Measurements from ENCODE around the gene ADCY7. TPM values are rescaled to one million over a fixed set of nuclear protein-coding genes. Genes with fewer than 3 reads are reported as not detected.
A peak's percentile ranks its signal among the peaks of the same experiment; 100 is the strongest.

The ADCY7 gene
- total and polyA plus RNA-seq, 10 donors: 9.8 to 158 (median 99.2) TPM

DNA sequence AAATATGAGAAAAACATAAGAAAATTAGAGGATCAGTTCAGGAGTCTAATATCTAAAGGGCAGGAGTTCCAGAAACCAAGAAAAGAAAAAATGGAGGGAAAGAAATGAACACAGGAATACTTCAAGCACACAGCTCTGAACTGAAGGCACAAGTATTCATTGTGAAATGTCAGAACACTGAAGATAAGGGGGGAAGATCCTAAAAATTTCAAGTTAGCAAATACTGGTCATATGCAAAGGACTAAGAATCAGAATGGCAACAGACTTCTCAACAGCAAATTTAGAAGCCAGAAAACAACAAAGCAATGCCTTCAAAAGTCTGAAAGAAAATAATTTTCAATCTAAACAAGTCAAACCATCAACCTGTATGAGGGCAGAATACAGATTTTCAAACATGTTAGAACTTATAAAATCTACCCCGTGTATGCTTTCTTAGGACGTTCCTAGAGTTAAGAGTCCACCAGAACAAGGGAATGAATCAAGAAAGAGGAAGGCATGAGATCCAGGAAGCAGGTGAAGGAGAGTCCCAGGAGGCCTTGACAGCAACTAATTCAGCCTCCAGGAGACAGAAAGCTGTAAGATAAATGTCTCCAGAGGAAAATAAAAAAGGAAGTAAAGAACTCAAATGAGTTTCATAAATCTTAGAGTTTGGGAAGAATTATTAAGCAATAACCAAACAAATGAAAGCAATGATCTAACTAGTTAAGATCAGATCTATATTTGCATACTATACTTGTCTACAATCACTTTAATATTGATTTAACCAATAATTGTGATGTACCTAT, 99.6 kb downstream of the ADCY7 start:
- TF ChIP-seq, protein P1, sequence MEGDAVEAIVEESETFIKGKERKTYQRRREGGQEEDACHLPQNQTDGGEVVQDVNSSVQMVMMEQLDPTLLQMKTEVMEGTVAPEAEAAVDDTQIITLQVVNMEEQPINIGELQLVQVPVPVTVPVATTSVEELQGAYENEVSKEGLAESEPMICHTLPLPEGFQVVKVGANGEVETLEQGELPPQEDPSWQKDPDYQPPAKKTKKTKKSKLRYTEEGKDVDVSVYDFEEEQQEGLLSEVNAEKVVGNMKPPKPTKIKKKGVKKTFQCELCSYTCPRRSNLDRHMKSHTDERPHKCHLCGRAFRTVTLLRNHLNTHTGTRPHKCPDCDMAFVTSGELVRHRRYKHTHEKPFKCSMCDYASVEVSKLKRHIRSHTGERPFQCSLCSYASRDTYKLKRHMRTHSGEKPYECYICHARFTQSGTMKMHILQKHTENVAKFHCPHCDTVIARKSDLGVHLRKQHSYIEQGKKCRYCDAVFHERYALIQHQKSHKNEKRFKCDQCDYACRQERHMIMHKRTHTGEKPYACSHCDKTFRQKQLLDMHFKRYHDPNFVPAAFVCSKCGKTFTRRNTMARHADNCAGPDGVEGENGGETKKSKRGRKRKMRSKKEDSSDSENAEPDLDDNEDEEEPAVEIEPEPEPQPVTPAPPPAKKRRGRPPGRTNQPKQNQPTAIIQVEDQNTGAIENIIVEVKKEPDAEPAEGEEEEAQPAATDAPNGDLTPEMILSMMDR (IDR thresholded peaks at IDR 0.05 in 8 of 11, conservative IDR thresholded peaks at IDR 0.05 in 3 of 11): no peak
- TF ChIP-seq POLR2A (IDR thresholded peaks at IDR 0.05): no peak
- TF ChIP-seq POLR2AphosphoS5 (IDR thresholded peaks at IDR 0.05): no peak
- H3K27me3 ChIP-seq (replicated peaks in 1 of 7): no peaks in the 10 kb centered on the region
- peak overlapping the region in 1 of 8 donors; percentile 14 for H3K27ac ChIP-seq
- no peaks in the 10 kb centered on the region for H3K9me3 ChIP-seq
- peaks cover 25 to 83% (median 46%) of the 10 kb centered on the region in 6 donors for H3K4me1 ChIP-seq
- no peak overlapping the region for H3K4me3 ChIP-seq
- WGBS, 5 donors: 17 to 34% (median 19%) methylated on average over 2 of the region's 2 CpGs
- no peak for DNase-seq
- intact Hi-C loops (cut with DNase I; ENCODE audit: low total_unique reads): loop anchor here (10.0 kb wide), 2 partner anchors 299 to 439 kb away; no protein-coding TSS in a partner anchor
- H3K36me3 ChIP-seq: peaks cover 0 to 50% (median 14%) of the 10 kb centered on the region in 6 donors

Small RNA genes lying within 50 kb of the gene (microRNA-seq; reads per million reads assigned to microRNA genes)
- 0.28 to 0.36 (median 0.35) reads per million in 3 donors for gene MIR6771

Small RNA genes lying within 50 kb of the gene (small RNA-seq; reads per million reads assigned to genes)
- gene MIR6771: 0 reads per million in 4 donors

Other genes starting within 250 kb of the ADCY7 start
- 10 to 100 TPM; 22.6 to 45.4 (median 32.9) TPM for gene CNEP1R1, start 241.3 kb upstream of the ADCY7 start, total RNA-seq
- gene CNEP1R1, start 241.3 kb upstream of the ADCY7 start, polyA plus RNA-seq: 10 to 100 TPM in 1 of 3 donors, 1 to 10 TPM in 2; 9.6 to 11.9 (median 9.8) TPM
- 10 to 100 TPM; 23.1 to 40.8 (median 25.4) TPM for gene HEATR3, start 200.6 kb upstream of the ADCY7 start, total RNA-seq
- gene HEATR3, start 200.6 kb upstream of the ADCY7 start, polyA plus RNA-seq: 1 to 10 TPM; 8.3 to 9.5 (median 8.4) TPM
- gene TENT4B, start 113.2 kb upstream of the ADCY7 start, total RNA-seq: 10 to 100 TPM; 11.3 to 16.4 (median 13.0) TPM
- gene TENT4B, start 113.2 kb upstream of the ADCY7 start, polyA plus RNA-seq: 1 to 10 TPM; 4.2 to 5.4 (median 4.6) TPM
- 10 to 100 TPM; 47.4 to 69.7 (median 59.1) TPM for gene BRD7, start 102.4 kb downstream of the ADCY7 start, total RNA-seq
- 10 to 100 TPM; 39.2 to 50.5 (median 47.2) TPM for gene BRD7, start 102.4 kb downstream of the ADCY7 start, polyA plus RNA-seq